Endometrial microvascular endothelial cells (primary cell): ENCODE measurements around the gene SPPL3. TPM values are rescaled to one million over a fixed set of nuclear protein-coding genes. Genes with fewer than 3 reads are reported as not detected.

Source experiments
- in situ Hi-C: cut with HindIII; loops from 2 replicates; pipeline ENCODE4 v1.10.0; 2017; ENCODE audit warnings: low sequenced_read_pairs, low pct_unique_long_range_greater_than_20kb; ENCODE audit errors: inconsistent ontology term
- total RNA-seq: library from RNA; depleted of rRNA; stranded (reverse); fragments of >200 nt; gene quantifications from one replicate; pipeline ENCODE4 v1.2.3, GENCODE V29; 2015; ENCODE audit errors: inconsistent ontology term

SPPL3 gene
- total RNA-seq, 1 donor from 2014 or later, result 14.1 TPM

DNA sequence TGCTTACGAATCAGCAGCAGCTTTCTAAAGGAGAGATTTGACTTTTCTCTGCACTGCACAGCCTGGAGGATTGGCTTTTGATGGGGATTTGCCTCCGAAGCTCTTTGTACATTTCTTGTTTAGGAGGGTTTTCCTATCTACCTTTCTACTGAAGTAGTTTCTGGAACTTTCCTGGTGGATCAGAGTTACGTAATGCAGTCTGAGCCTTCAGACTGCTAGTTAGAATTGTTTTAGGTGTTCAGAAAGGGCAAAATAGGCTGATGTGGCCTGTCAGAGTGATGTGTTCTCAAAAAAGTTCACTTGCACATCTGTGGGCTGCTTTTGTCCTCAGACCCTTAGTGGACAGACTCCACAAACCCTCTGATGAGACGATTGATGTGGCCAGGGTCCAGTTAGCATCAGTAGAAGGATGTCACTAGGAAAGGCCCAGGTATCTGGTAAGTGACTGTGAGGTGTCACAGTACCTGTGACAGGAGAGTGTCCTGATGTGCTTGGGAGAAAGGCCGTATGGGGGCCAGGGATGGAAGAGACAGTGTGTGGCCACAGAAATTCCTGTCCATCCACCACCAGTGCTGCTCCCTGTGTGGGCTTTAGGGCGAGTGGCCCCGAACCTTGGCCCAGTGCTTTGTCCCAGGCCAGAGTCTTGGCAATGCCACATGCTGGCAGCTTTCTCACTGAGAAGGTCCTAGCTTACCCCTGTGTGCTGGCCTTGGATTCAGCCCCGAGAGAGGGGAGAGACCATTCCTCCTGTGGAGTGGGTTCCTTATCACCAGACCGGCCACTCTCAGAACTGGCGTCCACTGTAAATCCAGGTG, 183.0 kb downstream of the SPPL3 start:
- in situ Hi-C loops, result no loop called here

DNA sequence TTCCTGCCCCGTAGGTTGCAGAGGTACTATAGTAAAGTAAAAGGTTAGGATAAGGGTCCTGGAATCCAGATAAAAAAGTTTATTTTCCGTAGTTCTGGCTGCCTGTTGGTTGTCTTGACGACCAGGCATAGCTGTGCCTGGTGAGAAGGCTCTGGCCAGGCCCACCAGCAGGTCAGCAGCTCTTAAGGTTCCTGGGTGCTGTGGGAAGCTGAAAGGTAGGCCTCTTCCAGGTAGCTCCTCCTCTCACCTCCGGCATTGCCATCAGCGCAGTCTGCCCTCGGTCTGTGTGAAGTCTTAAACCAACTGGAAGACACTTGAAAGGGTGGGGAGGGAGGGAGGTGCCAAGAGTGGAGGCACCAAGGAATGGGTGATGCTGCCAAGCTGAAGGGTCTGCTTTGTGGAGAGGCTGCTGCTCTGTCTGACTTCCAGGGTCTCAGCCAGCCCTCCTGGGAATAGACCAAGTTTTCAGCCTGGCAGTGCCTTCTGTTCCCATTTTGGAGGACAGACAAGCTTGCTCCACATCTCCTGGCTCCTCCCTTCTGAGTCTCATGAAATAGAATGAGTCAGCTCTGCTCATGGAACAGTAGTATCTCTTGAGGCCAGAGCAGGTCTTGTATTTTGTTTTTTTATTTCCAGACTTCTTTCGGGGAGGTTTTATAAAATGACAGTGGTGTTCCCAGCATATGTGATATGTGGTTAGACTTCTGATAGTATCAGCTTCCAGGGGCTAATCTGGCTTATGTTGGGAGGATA, 183.7 kb downstream of the SPPL3 start:
- in situ Hi-C loops, result no loop called here

DNA sequence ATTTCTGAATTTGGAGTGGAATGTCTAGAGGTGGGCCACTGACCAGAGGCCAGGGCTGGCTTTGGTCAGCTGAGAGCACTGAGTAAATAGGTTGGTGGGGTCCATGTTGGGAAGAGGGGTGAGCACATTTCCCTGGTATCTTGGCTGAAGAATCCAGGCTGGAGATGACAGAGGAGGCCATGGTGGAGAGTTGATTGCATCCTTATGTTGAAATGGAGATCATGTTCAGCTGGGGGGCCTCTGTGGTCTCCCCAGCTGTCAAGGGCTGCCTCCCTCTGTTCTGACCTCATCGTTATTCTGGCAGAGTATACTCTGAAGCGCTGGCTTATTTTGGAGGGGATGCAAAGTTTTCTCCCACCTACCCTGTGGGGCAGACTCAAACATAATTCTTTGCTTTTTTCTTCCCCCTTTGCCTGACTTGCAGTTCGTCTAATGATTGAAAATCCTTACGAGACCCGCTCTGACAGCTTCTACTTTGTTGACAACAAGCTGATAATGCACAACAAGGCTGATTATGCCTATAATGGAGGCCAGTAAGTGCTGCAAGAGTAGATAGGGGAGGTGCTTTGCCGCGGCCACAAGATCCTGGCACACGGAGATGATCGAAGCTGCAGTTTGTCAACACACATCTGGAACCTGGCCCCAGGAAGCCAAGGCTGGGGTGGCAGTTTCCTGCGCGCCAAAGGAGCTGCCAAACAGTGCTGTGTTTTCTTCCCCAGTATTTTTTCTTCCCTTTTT, 184.5 kb downstream of the SPPL3 start:
- in situ Hi-C loops, result loop anchor here (10.0 kb wide), 1 partner anchor 135 kb away; the partner anchor contains the start of gene POP5

DNA sequence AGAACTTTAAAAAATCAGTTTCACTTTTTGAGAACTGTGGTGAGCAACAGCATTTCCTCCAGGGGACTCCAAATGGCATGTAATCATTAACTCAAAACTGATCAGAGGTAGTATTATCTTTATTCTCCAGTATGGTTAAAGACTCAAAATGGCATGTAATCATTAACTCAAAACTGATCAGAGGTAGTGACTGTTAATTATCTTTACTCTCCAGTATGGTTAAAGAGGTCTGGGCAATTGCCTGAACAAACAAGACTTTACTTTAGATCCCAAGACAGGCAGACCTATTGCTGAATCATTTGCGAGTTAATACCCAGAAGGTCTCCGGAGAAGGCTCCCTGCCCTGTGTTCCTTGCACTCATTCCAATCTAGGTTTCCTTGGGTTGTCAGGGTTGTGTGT, 185.1 kb downstream of the SPPL3 start:
- in situ Hi-C loops, result loop anchor here (10.0 kb wide), 1 partner anchor 134 kb away; the partner anchor contains the start of gene POP5

DNA sequence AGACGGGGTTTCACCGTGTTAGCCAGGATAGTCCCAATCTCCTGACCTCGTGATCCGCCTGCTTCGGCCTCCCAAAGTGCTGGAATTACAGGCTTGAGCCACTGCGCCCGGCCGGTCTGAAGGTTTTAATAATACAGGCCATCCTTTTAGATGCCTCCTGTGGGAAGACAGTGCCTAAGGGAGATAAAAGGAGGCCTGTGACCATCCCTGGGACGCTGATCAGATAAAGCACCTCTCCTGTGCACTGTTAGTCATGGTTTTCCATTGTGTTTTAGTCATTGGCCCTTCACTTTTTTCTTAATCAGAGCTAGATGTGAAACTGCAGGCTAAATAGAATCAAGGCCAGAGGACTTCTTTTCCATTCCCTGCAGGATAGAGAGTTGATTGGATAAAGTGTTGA, 186.1 kb downstream of the SPPL3 start:
- in situ Hi-C loops, result loop anchor here (10.0 kb wide), 1 partner anchor 133 kb away; the partner anchor contains the start of gene POP5

DNA sequence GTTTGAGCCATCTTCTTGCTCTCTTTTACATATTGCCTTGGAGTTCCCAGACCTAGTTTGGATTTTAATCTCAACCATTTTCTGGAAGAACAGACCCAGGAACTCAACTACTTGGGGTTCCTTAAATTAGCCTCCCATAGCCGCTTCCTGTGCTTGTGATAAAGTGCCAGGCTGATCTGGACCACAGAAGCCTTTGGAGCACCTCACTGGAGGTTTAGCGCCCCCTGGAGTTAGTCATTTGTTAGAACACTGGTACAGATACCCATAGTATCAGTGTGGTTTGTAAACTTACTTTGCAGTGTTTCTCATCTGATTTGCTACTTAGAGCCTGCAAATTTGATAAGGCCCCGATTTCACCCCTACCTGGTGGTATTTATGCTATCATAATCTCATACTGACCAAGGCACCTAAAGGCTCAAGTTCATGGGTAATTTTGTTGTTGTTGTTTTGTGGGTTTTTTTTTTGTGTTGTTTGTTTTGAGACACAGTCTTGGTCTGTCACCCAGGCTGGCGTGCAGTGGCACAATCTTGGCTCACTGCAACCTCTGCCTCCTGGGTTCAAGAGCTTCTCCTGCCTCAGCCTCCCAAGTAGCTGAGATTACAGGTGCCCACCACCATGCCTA, 190.2 kb downstream of the SPPL3 start:
- in situ Hi-C loops, result loop anchor here (10.0 kb wide), 1 partner anchor 129 kb away; the partner anchor contains the start of gene POP5

DNA sequence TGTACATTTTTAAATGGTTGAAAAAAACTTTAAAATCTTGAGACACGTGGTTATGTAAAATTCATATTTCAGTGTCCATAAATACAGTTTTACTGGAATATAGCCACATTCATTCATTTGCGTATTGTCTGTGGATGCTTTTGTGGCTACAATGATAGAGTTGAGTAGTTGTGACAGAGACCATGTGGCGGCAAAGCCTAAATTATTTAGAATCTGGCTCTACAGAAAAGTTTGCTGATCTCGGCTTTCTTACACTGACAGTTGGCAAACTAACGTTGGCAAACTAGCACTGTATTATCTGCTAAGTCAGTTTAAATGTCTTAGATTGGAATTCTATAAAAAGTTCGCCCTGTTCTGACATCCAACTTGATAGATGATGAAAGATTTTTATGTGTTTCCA, 191.5 kb downstream of the SPPL3 start:
- in situ Hi-C loops, result loop anchor here (10.0 kb wide), 1 partner anchor 128 kb away; the partner anchor contains the start of gene POP5

Other genes starting within 250 kb of the SPPL3 start
- 91.8 TPM for gene MLEC, start 217.2 kb downstream of the SPPL3 start, total RNA-seq
- gene UNC119B, start 193.9 kb downstream of the SPPL3 start, total RNA-seq, result 25.8 TPM
- gene ACADS, start 178.5 kb downstream of the SPPL3 start, total RNA-seq, result 29.7 TPM
- gene HNF1A, start 74.2 kb upstream of the SPPL3 start, total RNA-seq, result not detected
- 12.8 TPM for gene C12orf43, start 112.1 kb upstream of the SPPL3 start, total RNA-seq
- gene OASL, start 134.9 kb upstream of the SPPL3 start, total RNA-seq, result 3.9 TPM
- 2.3 TPM for gene P2RX7, start 228.5 kb upstream of the SPPL3 start, total RNA-seq